Erythroblast (primary cell): ENCODE measurements around the gene CATSPERD.
A peak's percentile ranks its signal among the peaks of the same experiment; 100 is the strongest.

Experiments used
- GATA1 ChIP-seq: IDR thresholded peaks from 2 replicates; pipeline ENCODE4 v1.6.1; 2011; ENCODE audit warnings: low read depth, mild to moderate bottlenecking, control low read depth, low read length, moderate library complexity
- POLR2A ChIP-seq: IDR thresholded peaks from 2 replicates; pipeline ENCODE4 v1.6.1; 2011; ENCODE audit warnings: mild to moderate bottlenecking, low read length

GRCh38 chr19:5719961-5720790 is at the start of gene CATSPERD, which contains the start of gene LONP1:
- peak; percentile 92 for TF ChIP-seq POLR2A
- TF ChIP-seq GATA1: no peak
